GM21825 (cell line): ENCODE measurements around the gene MCRIP2.

Experiments
- ATAC-seq: cut with Tn5 transposase; IDR thresholded peaks from one replicate; pipeline ENCODE4 v1.9.1; 2021; ENCODE audit warnings: mild to moderate bottlenecking, moderate library complexity; ENCODE audit not compliant: unreplicated experiment

Gene MCRIP2

GRCh38 chr16:616733-617586 is 24.7 kb upstream of the MCRIP2 start:
- ATAC-seq: no peak

- no peak for ATAC-seq
These were observed 23.8 kb upstream of the MCRIP2 start for GRCh38 chr16:617855-618254.

GRCh38 chr16:619476-620100 is 22.0 kb upstream of the MCRIP2 start:
- ATAC-seq: no peak

DNA sequence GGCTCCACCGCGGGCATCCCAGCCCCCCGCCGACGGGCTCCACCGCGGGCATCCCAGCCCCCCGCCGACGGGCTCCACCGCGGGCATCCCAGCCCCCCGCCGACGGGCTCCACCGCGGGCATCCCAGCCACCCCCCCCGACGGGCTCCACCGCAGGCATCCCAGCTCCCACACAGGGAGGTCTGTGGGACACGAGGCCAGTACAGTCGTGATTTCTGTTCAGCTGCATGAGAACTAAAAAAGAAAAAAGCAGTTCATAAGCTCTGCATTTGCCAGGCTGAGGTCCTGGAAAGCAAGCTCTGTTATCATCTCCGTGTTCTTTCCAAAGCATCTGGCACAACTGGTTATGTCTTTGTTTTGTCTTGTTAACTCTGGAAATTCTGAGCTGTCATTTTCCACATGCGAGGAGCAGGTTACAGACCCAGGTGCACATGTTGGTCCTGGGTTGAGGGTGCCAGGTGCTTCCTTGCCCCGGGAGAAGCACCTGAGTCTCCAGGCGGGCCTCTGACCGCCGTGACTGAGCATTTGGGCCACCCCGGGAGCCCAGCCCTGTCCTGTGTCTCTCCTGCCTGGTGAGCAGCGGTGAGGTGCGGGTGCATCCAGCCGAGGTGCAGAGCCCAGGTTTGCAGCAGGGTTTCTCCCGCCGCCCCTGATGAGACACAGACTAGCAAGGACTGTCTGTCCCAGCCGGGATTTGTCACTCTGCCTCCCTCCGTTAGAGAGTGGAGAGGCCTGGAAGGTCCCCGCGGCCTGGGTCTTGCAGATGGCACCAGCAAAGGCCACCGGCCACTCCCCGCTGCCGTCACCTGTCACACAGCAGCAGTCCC is 20.7 kb upstream of the MCRIP2 start:
- ATAC-seq: no peak

DNA sequence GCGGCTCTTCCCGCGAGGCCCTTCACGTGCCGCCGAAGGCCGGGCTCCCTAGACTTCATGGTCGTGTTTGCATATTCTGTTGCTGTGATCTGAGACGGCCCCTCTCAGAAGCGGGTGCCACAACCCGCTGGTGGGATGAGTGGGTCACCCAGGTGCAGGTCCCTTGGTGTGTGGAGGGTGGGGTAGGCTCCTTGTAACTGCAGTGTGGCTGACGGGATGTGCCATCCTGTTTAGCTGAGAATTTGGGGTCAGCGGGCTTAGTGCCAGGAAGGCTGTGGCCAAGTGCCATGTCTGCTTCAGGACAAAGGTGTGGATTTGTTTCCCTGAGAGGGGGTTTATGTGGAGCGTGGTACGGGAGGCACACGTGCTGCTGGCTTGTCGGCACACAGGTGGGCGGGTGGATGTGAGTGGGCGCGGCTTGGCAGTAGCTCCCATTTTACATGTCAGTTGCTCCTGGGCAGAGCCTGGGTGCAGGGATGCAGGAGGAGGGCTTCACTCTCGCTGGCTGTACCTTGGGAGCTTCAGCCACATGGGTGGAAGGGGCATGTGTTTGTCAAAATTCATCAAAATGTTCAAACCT is 20.0 kb upstream of the MCRIP2 start:
- no peak for ATAC-seq

- ATAC-seq: no peak
These were observed 18.7 kb upstream of the MCRIP2 start for GRCh38 chr16:622920-623280.

DNA sequence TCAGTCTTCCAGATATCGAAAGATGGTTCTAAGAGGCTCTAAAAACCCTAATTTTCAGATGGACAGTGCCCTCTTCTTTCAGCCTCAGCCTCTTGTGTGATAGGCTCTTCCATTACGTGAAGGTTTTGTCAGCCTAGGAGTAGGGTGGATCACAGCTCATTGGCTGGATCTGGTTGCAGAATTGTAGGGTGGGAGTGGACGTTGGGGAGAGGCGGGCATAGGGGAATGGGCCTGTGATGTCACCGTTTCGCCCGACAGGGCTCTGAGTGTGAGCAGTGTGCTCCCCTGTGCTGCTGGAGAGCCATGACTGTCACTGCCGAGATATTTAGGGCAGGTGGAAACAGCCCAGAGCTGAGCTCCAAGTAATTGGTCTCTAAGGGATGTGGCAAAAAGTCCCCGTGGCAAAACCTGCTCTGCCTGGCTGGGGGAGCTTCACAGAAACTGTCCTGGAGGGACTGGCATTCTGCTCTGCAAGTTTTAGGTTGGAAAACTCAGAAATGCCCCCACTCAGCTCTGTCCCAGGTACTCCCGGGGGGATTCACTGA is 17.0 kb upstream of the MCRIP2 start:
- ATAC-seq: no peak

- ATAC-seq: no peak
These were observed 16.3 kb upstream of the MCRIP2 start for GRCh38 chr16:625117-625976.

GRCh38 chr16:625977-626765 is 15.5 kb upstream of the MCRIP2 start:
- no peak for ATAC-seq

- no peak for ATAC-seq
These were observed 14.7 kb upstream of the MCRIP2 start for GRCh38 chr16:626787-627453.

GRCh38 chr16:627454-628239 is 14.0 kb upstream of the MCRIP2 start:
- no peak for ATAC-seq

DNA sequence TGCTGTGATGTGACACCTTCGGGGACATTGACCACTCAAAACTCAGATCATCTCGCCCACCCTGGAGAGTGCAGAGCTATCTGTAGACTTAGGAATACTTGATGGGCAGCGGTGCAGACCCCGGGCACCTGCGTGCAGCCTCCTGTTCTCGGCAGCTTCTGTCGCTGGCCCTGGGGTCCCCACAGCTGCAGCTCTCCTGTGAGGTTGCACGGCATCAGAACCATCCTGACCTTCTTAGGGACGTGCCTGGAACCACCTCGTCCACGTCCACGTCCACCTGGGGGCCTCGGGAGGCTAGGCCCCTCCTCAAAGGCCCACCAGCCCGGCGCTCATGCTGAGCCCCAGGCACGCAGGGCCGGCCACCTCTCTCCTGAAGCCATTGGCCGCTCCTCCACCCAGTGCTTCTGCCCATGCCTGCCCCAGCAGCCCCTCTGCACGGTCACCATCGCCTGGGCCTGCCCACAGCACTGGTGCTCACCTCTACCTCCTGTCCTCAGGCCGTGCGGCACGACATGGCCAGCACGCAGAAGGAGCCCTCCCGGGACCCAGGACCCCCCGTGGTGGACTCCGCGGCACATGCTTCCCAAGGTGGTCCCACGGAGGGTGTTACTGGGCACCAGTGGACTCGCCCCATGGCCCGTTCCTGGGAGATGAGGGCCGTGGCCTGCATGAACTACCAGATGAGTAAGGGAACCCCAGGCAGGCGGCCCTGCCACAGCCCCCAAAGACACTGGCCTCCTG is 13.1 kb upstream of the MCRIP2 start:
- ATAC-seq: no peak

- ATAC-seq: no peak
These were observed 12.3 kb upstream of the MCRIP2 start for GRCh38 chr16:629185-629832.

- no peak for ATAC-seq
These were observed 11.8 kb upstream of the MCRIP2 start for GRCh38 chr16:629833-630248.

DNA sequence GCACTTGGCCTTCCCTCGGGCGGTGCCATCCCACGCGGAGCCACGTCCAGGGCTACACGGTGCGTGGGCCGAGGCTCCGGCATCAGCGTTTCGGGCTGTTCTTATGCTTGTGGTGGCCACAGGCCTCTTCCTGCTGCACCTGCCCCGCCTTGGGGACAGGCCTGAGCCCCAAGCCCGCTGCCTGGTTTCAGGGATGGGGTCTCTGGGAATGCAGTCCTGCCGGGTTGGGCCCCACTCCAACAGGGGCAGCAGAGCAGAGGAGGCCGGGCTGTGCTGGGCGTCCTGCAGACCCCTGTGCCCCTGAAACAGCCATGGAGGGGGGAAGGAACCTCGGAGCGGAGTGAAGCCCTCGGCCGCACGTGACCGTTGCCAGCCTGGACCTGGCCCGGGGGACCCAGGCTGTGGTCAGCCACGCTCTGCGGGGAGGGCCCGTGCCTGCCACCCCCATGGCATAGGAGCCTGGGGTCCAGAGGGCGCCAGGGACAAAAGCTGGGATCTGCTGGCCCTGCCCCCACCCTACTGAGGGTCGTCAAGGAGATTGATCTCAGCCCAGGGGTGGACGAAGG is 11.3 kb upstream of the MCRIP2 start:
- no peak for ATAC-seq

DNA sequence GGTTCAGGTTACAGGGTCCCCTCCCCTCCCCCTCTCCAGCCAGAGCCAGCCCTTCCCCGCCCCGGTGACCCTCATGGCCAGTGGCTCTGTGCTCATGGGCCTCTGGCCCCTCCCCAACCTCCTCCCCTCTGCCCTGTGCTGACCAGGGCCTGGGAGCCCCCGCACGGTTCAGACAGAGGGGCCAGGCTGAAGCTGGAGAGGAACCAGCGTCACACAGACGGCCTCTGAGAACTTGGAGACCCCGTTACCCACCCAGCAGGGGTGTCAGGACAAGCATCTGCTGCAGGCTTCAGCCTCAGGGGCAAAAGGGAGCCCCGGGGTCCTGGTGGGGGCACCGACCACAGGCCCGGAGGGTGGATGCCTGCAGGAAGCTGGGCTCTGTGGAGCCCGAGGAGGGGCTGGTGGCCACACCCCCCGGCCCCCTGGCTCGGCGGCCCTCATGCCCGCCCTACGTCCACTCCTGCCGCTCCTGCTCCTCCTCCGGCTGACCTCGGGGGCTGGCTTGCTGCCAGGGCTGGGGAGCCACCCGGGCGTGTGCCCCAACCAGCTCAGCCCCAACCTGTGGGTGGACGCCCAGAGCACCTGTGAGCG is 10.7 kb upstream of the MCRIP2 start, which contains the start of gene WFIKKN1:
Gene WFIKKN1 (plus strand): TSS at position 171 of the 591 bp plus-strand sequence. CDS start 269 bp downstream, at position 440.
- no peak for ATAC-seq
